ENCODE results near the gene GLT1D1. TPM values are rescaled to one million over a fixed set of nuclear protein-coding genes. Genes with fewer than 3 reads are reported as not detected.

The GLT1D1 gene
- total RNA-seq, 6 donors from 2014 or later: 4.1 to 8.3 (median 6.5) TPM

GRCh38 chr12:128816643-128816920, 36.7 kb upstream of the GLT1D1 start:
- peak overlapping the region in 2 of 4 donors; percentile 53 to 95 for H3K27ac ChIP-seq
- H3K27me3 ChIP-seq: no peaks in the 10 kb centered on the region
- ATAC-seq (ENCODE audit: low FRiP score in 2 of 2): no peak
- no peak overlapping the region for H3K4me3 ChIP-seq
- H3K9me3 ChIP-seq: no peaks in the 10 kb centered on the region
- WGBS, 2 donors: 91 to 95% methylated on average over 4 of the region's 4 CpGs
- peaks cover 0 to 34% (median 12%) of the 10 kb centered on the region in 4 donors for H3K36me3 ChIP-seq
- TF ChIP-seq POLR2A (IDR thresholded peaks at IDR 0.05) (no peak), EP300 (IDR thresholded peaks at IDR 0.05) (no peak), POLR2AphosphoS5 (IDR thresholded peaks at IDR 0.05) (no peak), CTCF (IDR thresholded peaks at IDR 0.05) (no peak)
- H3K4me1 ChIP-seq: peaks cover 17 to 39% (median 32%) of the 10 kb centered on the region in 4 donors
- no peak for DNase-seq

- peaks cover 0 to 30% (median 12%) of the 10 kb centered on the region in 4 donors for H3K36me3 ChIP-seq
- WGBS, 2 donors: 50 to 55% methylated on average over 8 of the region's 8 CpGs
- TF ChIP-seq POLR2A (IDR thresholded peaks at IDR 0.05): no peak
- no peak for TF ChIP-seq EP300 (IDR thresholded peaks at IDR 0.05)
- no peak for TF ChIP-seq POLR2AphosphoS5 (IDR thresholded peaks at IDR 0.05)
- no peak for TF ChIP-seq CTCF (IDR thresholded peaks at IDR 0.05)
- H3K27me3 ChIP-seq: no peaks in the 10 kb centered on the region
- ATAC-seq (ENCODE audit: low FRiP score in 2 of 2) (peak in 1 of 2 donors; percentile 50), DNase-seq (peak in 1 of 2 donors; percentile 64)
- no peak overlapping the region for H3K4me3 ChIP-seq
- no peaks in the 10 kb centered on the region for H3K9me3 ChIP-seq
- peak overlapping the region; percentile 44 to 95 (median 58) for H3K27ac ChIP-seq
- peaks cover 24 to 47% (median 38%) of the 10 kb centered on the region in 4 donors for H3K4me1 ChIP-seq
Measured at GRCh38 chr12:128817111-128818015, 35.9 kb upstream of the GLT1D1 start.

DNA sequence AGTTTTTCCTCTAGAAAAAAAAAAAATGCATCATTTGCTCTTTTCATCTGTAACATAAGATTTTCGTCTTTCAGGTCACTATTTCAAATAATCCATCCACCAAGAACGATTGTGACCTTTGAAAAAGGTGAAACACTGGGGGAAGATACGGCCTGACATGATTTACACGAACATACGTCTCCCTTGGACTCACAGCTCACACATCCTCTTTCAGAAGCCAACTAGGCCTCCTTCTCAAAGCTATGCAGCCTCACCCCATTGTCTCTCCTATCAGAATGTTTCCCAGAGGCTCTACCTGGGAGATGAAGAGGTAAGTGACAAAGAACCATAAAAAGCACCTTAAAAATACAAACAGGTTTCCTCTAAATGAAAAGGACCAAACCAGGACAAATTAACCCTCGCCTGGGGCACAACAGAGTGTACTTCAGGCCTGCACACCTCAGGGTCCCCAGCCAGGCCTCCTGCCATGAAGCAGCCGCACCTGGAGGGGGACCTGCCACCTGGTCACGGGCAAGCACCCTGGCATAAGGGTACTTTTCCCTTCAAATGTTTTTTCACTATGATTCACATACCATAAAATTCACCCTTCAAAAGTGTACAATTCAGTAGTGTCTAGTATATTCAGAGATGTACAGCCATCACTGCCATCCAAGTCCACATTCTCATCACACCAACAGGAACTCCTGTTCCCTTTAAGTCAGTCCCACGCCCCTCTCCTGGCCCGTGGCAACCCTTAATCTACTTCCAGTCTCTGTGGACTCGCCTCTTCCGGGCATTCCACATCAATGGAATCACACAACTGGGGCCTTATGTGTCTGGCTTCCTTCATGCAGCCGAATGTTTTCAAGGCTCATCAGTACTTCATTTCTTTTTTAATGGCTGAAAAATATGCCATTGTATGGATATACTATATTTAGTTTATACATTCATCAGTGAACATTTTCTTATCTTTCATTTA, 34.9 kb upstream of the GLT1D1 start:
- no peak for TF ChIP-seq EP300 (IDR thresholded peaks at IDR 0.05)
- TF ChIP-seq CTCF (IDR thresholded peaks at IDR 0.05): no peak
- TF ChIP-seq POLR2AphosphoS5 (IDR thresholded peaks at IDR 0.05): no peak
- TF ChIP-seq POLR2A (IDR thresholded peaks at IDR 0.05): no peak
- 63 to 77% methylated on average over 13 of the region's 13 CpGs for WGBS, 2 donors
- Histone ChIP-seq H3K4me3 (no peak overlapping the region), H3K9me3 (no peaks in the 10 kb centered on the region), H3K27ac (peak overlapping the region; percentile 21 to 95 (median 54)), H3K36me3 (peaks cover 0 to 21% (median 7%) of the 10 kb centered on the region in 4 donors), H3K27me3 (no peaks in the 10 kb centered on the region), H3K4me1 (peaks cover 28 to 55% (median 45%) of the 10 kb centered on the region in 4 donors)
- DNase-seq (no peak), ATAC-seq (ENCODE audit: low FRiP score in 2 of 2) (peak in 1 of 2 donors; percentile 44)

GRCh38 chr12:128819293-128820144, 33.8 kb upstream of the GLT1D1 start:
- 85 to 89% methylated on average over 15 to 16 of the region's 16 CpGs for WGBS, 2 donors
- H3K4me3 ChIP-seq: no peak overlapping the region
- no peaks in the 10 kb centered on the region for H3K9me3 ChIP-seq
- peaks cover 0 to 11% (median 1%) of the 10 kb centered on the region in 4 donors for H3K36me3 ChIP-seq
- DNase-seq (no peak), ATAC-seq (ENCODE audit: low FRiP score in 2 of 2) (no peak)
- peak overlapping the region in 3 of 4 donors; percentile 31 to 95 (median 70) for H3K27ac ChIP-seq
- H3K4me1 ChIP-seq: peaks cover 28 to 58% (median 46%) of the 10 kb centered on the region in 4 donors
- no peaks in the 10 kb centered on the region for H3K27me3 ChIP-seq
- TF ChIP-seq POLR2AphosphoS5 (IDR thresholded peaks at IDR 0.05): no peak
- TF ChIP-seq POLR2A (IDR thresholded peaks at IDR 0.05): no peak
- TF ChIP-seq EP300 (IDR thresholded peaks at IDR 0.05): no peak
- no peak for TF ChIP-seq CTCF (IDR thresholded peaks at IDR 0.05)

Data from upper lobe of left lung (tissue), 6 donors.